Transverse colon (tissue), 3 donors: ENCODE data around the gene ARSK.

ENCODE experiments used
- EP300 ChIP-seq: sonication (generic); formaldehyde crosslinking; IDR thresholded peaks from one replicate; pipeline ENCODE4 v1.6.1; 2017; ENCODE audit warnings: antibody characterized with exemption, low read depth
- POLR2A ChIP-seq: fragments of 450-650 bp; IDR thresholded peaks from one replicate; pipeline ENCODE4 v1.6.1; 2016; ENCODE audit warnings: antibody characterized with exemption, mild to moderate bottlenecking, moderate library complexity
- TF ChIP-seq, protein P1 (sequence below), 5 experiments: fragments of 200-600 bp in 3 of 5; fragments of 450-650 bp in 2 of 5; sonication (generic) in 3 of 5; IDR thresholded peaks; 1 replicate in 2 of 5; 2 replicates in 3 of 5; pipeline ENCODE4 v1.5.1; 2016 to 2017; ENCODE audit warnings: antibody characterized with exemption in 5 of 5, inconsistent platforms in 3 of 5, mild to moderate bottlenecking in 2 of 5, moderate library complexity in 1 of 5

DNA sequence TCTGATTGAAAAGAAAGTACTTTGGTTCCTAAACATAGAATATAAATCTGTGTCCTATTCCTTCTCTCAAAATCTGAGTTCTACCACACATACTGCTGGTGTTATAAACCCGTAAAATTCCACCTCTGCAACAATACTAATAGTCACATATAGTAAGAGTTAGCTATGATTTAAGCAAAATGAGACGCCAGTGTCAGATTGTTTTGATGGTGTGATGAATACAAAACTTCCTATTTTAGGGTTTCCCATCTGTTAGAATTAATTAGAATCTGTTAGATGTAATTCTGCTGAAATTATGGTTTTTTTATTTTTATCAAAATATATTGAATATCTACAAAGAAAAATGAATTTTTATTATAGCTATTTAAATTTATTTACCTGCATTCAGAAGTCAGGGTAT lies 26.7 kb downstream of the ARSK start:
- TF ChIP-seq, protein P1, sequence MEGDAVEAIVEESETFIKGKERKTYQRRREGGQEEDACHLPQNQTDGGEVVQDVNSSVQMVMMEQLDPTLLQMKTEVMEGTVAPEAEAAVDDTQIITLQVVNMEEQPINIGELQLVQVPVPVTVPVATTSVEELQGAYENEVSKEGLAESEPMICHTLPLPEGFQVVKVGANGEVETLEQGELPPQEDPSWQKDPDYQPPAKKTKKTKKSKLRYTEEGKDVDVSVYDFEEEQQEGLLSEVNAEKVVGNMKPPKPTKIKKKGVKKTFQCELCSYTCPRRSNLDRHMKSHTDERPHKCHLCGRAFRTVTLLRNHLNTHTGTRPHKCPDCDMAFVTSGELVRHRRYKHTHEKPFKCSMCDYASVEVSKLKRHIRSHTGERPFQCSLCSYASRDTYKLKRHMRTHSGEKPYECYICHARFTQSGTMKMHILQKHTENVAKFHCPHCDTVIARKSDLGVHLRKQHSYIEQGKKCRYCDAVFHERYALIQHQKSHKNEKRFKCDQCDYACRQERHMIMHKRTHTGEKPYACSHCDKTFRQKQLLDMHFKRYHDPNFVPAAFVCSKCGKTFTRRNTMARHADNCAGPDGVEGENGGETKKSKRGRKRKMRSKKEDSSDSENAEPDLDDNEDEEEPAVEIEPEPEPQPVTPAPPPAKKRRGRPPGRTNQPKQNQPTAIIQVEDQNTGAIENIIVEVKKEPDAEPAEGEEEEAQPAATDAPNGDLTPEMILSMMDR (IDR thresholded peaks at IDR 0.05), result no peak
- no peak for TF ChIP-seq POLR2A
- no peak for TF ChIP-seq EP300
